ENCODE results near the gene KRTAP10-10.

DNA sequence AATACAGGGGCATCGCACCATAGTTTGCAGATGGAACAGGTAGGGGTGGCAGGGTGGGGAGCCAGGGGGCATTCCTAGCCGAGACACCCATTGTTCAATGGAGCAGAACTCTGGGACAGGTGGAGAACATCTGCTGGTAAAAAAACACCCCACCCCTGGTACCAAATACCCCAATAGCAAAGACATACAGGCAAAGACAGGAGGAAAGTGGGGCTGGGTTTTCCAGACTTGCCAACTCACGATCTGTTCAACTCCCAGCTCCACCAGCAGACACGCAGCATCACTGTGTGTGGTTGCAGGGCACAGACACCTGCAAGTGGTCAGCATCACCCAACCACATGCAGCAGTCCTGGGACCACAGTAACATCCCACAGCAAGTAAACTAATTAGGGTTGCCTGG is 25.6 kb upstream of the KRTAP10-10 start:
- TF ChIP-seq YY1 (IDR thresholded peaks at IDR 0.05; ENCODE audit: insufficient read depth, insufficient read length): no peak
- no peak for TF ChIP-seq ZNF274 (IDR thresholded peaks at IDR 0.05; ENCODE audit: low read depth, low read length)
- no peak for TF ChIP-seq SUZ12 (IDR thresholded peaks at IDR 0.05; ENCODE audit: extremely low read depth, insufficient read depth, insufficient read length)

Measured in NT2/D1 (cell line).